GM12891 (cell line): ENCODE data around the gene VPS37C.

ENCODE experiments used
- PAX5 ChIP-seq: IDR thresholded peaks from 2 replicates; pipeline ENCODE4 v1.6.1; 2011; ENCODE audit warnings: low read length, moderate library complexity, mild to moderate bottlenecking; ENCODE audit not compliant: insufficient read depth, severe bottlenecking
- POLR2A ChIP-seq: IDR thresholded peaks from 2 replicates; pipeline ENCODE4 v1.6.1; 2011; ENCODE audit warnings: low read depth, low read length, control low read depth
- POLR2AphosphoS5 ChIP-seq: IDR thresholded peaks from 2 replicates; pipeline ENCODE4 v1.6.1; 2011; ENCODE audit warnings: low read depth, low read length, control low read depth
- SPI1 ChIP-seq: IDR thresholded peaks from 2 replicates; pipeline ENCODE4 v1.6.1; 2011; ENCODE audit warnings: low read depth, low read length, control low read depth
- TAF1 ChIP-seq: IDR thresholded peaks from 2 replicates; pipeline ENCODE4 v1.6.1; 2011; ENCODE audit warnings: low read depth, low read length, control low read depth

GRCh38 chr11:61168042-61168688 is 6.9 kb upstream of the VPS37C start:
- TF ChIP-seq POLR2AphosphoS5 = no peak
- no peak for TF ChIP-seq TAF1
- no peak for TF ChIP-seq POLR2A
- no peak for TF ChIP-seq SPI1
- TF ChIP-seq PAX5 = no peak
